Hepatocyte (in vitro differentiated cells): Measurements from ENCODE around the gene ING4. TPM values are rescaled to one million over a fixed set of nuclear protein-coding genes. Genes with fewer than 3 reads are reported as not detected.

Source experiments
- DNase-seq: peaks from one replicate; pipeline ENCODE4 v3.0.0-alpha.2; 2016; ENCODE audit warnings: low spot score
- H2AFZ ChIP-seq: fragments of 200-600 bp; sonication (generic); 2 replicates; pipeline ENCODE4 v1.6.0; 2016; ENCODE audit warnings: antibody characterized with exemption, mild to moderate bottlenecking
- H3K27ac ChIP-seq: fragments of 200-600 bp; sonication (generic); 2 replicates; pipeline ENCODE4 v1.5.1; 2016; ENCODE audit warnings: mild to moderate bottlenecking
- H3K27me3 ChIP-seq: fragments of 200-600 bp; sonication (generic); 2 replicates; pipeline ENCODE4 v1.6.1; 2016
- H3K36me3 ChIP-seq: fragments of 200-600 bp; sonication (generic); replicated peaks from 2 replicates; pipeline ENCODE4 v1.5.1; 2016; ENCODE audit warnings: low read depth; ENCODE audit not compliant: insufficient read depth
- H3K4me1 ChIP-seq: fragments of 200-600 bp; sonication (generic); 2 replicates; pipeline ENCODE4 v1.5.1; 2016; ENCODE audit warnings: mild to moderate bottlenecking, moderate library complexity; ENCODE audit not compliant: insufficient read depth
- H3K4me2 ChIP-seq: fragments of 200-600 bp; sonication (generic); 2 replicates; pipeline ENCODE4 v1.6.0; 2016
- H3K4me3 ChIP-seq: fragments of 200-600 bp; sonication (generic); 2 replicates; pipeline ENCODE4 v1.5.1; 2016; ENCODE audit warnings: mild to moderate bottlenecking
- H3K79me2 ChIP-seq: fragments of 200-600 bp; sonication (generic); 2 replicates; pipeline ENCODE4 v1.6.0; 2017; ENCODE audit warnings: mild to moderate bottlenecking
- H3K9me2 ChIP-seq: fragments of 200-600 bp; sonication (generic); replicated peaks from 2 replicates; pipeline ENCODE4 v1.6.0; 2017; ENCODE audit warnings: mild to moderate bottlenecking; ENCODE audit not compliant: insufficient read depth
- H3K9me3 ChIP-seq: fragments of 200-600 bp; sonication (generic); 2 replicates; pipeline ENCODE4 v1.5.1; 2016; ENCODE audit warnings: low read depth, mild to moderate bottlenecking
- H4K20me1 ChIP-seq: fragments of 200-600 bp; sonication (generic); 2 replicates; pipeline ENCODE4 v1.6.0; 2016; ENCODE audit warnings: mild to moderate bottlenecking; ENCODE audit not compliant: insufficient read depth, poor library complexity, severe bottlenecking
- CTCF ChIP-seq: fragments of 200-600 bp; sonication (generic); IDR thresholded peaks from 2 replicates; pipeline ENCODE4 v1.5.1; 2016; ENCODE audit warnings: antibody characterized with exemption, mild to moderate bottlenecking; ENCODE audit not compliant: poor library complexity
- EZH2 ChIP-seq: fragments of 200-600 bp; sonication (generic); IDR thresholded peaks from 2 replicates; pipeline ENCODE4 v1.6.1; 2016; ENCODE audit warnings: antibody characterized with exemption, mild to moderate bottlenecking, borderline replicate concordance
- EZH2phosphoT487 ChIP-seq: fragments of 200-600 bp; sonication (generic); IDR thresholded peaks from one replicate; pipeline ENCODE4 v1.6.1; 2018; ENCODE audit warnings: antibody characterized with exemption, mild to moderate bottlenecking, low read depth, moderate library complexity; ENCODE audit not compliant: unreplicated experiment, severe bottlenecking
- WGBS: methylation state at CpG from one replicate; pipeline ENCODE4 v1.1.6; 2016; ENCODE audit warnings: low lambda C conversion rate; ENCODE audit errors: missing lambda C conversion rate; 5-methylcytosine and 5-hydroxymethylcytosine counted together
- polyA plus RNA-seq: library from polyadenylated mRNA; unstranded; fragments of >200 nt; fragmentation: Nextera tagmentation; extraction: Ambion mirVana; gene quantifications from 2 replicates; pipeline ENCODE4 v1.2.1, GENCODE V29; 2016
- total RNA-seq: library from RNA; depleted of rRNA; stranded (reverse); fragments of >200 nt; gene quantifications from 2 replicates; pipeline ENCODE4 v1.2.3, GENCODE V29; 2014

ING4 gene
- total and polyA plus RNA-seq, 2 experiments from 2014 or later: 38.9 to 39.7 TPM

- no peak within 1 kb of the TSS for H3K4me3 ChIP-seq
These were observed 26.9 kb downstream of the ING4 start, which contains the start of gene LPAR5 for GRCh38 chr12:6635856-6636531. LPAR5 (minus strand) TSS chr12:6635959; CDS start chr12:6621248, 14,711 bp downstream.

GRCh38 chr12:6635375-6635855 is 27.5 kb downstream of the ING4 start:
- WGBS: 43% methylated on average over 5 of the region's 5 CpGs
- Histone ChIP-seq H3K27me3 (no peaks in the 10 kb centered on the region), H3K9me3 (no peaks in the 10 kb centered on the region), H3K4me1 (peaks cover 37% of the 10 kb centered on the region), H3K9me2 (no peaks in the 10 kb centered on the region), H3K27ac (peak overlapping the region; percentile 51), H4K20me1 (no peaks in the 10 kb centered on the region), H3K79me2 (no peaks in the 10 kb centered on the region), H2AFZ (no peak overlapping the region), H3K4me3 (no peak overlapping the region), H3K4me2 (peak overlapping the region; percentile 63), H3K36me3 (no peaks in the 10 kb centered on the region)
- TF ChIP-seq EZH2 (no peak), EZH2phosphoT487 (no peak), CTCF (no peak)
- no peak for DNase-seq

More at GRCh38 chr12:6635856-6636531, 26.9 kb downstream of the ING4 start, which contains the start of gene LPAR5:
- 52% methylated on average over 18 of the region's 18 CpGs for WGBS
- TF ChIP-seq CTCF: no peak
- TF ChIP-seq EZH2phosphoT487: no peak
- no peak for TF ChIP-seq EZH2
- Histone ChIP-seq H3K4me1 (peaks cover 34% of the 10 kb centered on the region), H3K9me2 (no peaks in the 10 kb centered on the region), H3K36me3 (no peaks in the 10 kb centered on the region), H3K79me2 (no peaks in the 10 kb centered on the region), H3K27ac (peak within 1 kb of the TSS; percentile 51), H3K27me3 (no peaks in the 10 kb centered on the region), H2AFZ (no peak within 1 kb of the TSS), H4K20me1 (no peaks in the 10 kb centered on the region), H3K4me2 (peak within 1 kb of the TSS; percentile 63), H3K9me3 (no peaks in the 10 kb centered on the region)
- peak; percentile 61 for DNase-seq

- peak overlapping the region; percentile 78 for H3K27ac ChIP-seq
These were observed 30.6 kb downstream of the ING4 start for GRCh38 chr12:6632026-6632983.

More at GRCh38 chr12:6632026-6632983, 30.6 kb downstream of the ING4 start:
- Histone ChIP-seq H3K4me1 (peaks cover 37% of the 10 kb centered on the region), H4K20me1 (no peaks in the 10 kb centered on the region), H3K79me2 (no peaks in the 10 kb centered on the region), H3K4me3 (no peak overlapping the region), H3K9me2 (no peaks in the 10 kb centered on the region), H3K27me3 (no peaks in the 10 kb centered on the region), H3K9me3 (no peaks in the 10 kb centered on the region), H3K4me2 (no peak overlapping the region), H3K36me3 (no peaks in the 10 kb centered on the region), H2AFZ (peak overlapping the region; percentile 29)
- peak; percentile 49 for DNase-seq
- TF ChIP-seq CTCF (no peak), EZH2phosphoT487 (no peak), EZH2 (no peak)
- 70% methylated on average over 21 of the region's 21 CpGs for WGBS
